ENCODE data around the gene STPG2.

- TF ChIP-seq CTCF (conservative IDR thresholded peaks at IDR 0.05; ENCODE audit: low read depth, low read length) = no peak
- TF ChIP-seq SMC3 (IDR thresholded peaks at IDR 0.05; ENCODE audit: low read depth, low read length) = no peak
- TF ChIP-seq MAZ (IDR thresholded peaks at IDR 0.05; ENCODE audit: borderline replicate concordance, low read depth, low read length) = no peak
- TF ChIP-seq RCOR1 (IDR thresholded peaks at IDR 0.05; ENCODE audit: insufficient replicate concordance, low read length) = no peak
- no peak for TF ChIP-seq CEBPB (IDR thresholded peaks at IDR 0.05; ENCODE audit: low read depth, low read length)
- no peak for TF ChIP-seq USF2 (IDR thresholded peaks at IDR 0.05; ENCODE audit: low read depth, low read length)
- TF ChIP-seq NFE2L2 (IDR thresholded peaks at IDR 0.05; ENCODE audit: low read depth, low read length) = no peak
- TF ChIP-seq, protein P1, sequence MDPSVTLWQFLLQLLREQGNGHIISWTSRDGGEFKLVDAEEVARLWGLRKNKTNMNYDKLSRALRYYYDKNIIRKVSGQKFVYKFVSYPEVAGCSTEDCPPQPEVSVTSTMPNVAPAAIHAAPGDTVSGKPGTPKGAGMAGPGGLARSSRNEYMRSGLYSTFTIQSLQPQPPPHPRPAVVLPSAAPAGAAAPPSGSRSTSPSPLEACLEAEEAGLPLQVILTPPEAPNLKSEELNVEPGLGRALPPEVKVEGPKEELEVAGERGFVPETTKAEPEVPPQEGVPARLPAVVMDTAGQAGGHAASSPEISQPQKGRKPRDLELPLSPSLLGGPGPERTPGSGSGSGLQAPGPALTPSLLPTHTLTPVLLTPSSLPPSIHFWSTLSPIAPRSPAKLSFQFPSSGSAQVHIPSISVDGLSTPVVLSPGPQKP (IDR thresholded peaks at IDR 0.05; ENCODE audit: borderline replicate concordance, low read depth, low read length) = no peak
- TF ChIP-seq RFX5 (IDR thresholded peaks at IDR 0.05; ENCODE audit: low read depth, low read length) = no peak
- no peak for TF ChIP-seq POLR2A (IDR thresholded peaks at IDR 0.05; ENCODE audit: low read depth, low read length)
- no peak for TF ChIP-seq RAD21 (IDR thresholded peaks at IDR 0.05; ENCODE audit: low read length)
- TF ChIP-seq FOS (IDR thresholded peaks at IDR 0.05; ENCODE audit: low read depth, low read length) = no peak
- TF ChIP-seq MXI1 (IDR thresholded peaks at IDR 0.05; ENCODE audit: borderline replicate concordance, low read depth, low read length) = no peak
- no peak for TF ChIP-seq CHD1 (IDR thresholded peaks at IDR 0.05; ENCODE audit: low read depth, low read length)
These were observed 566.3 kb downstream of the STPG2 start for GRCh38 chr4:97577004-97577403.
